Right renal cortex interstitium (tissue), 3 donors: ENCODE measurements around the gene SFXN4. TPM values are rescaled to one million over a fixed set of nuclear protein-coding genes. Genes with fewer than 3 reads are reported as not detected.
"Not testable (repeated sequence)": the region's sequence is repeated elsewhere in the genome, so short reads cannot be mapped to it uniquely, and the experiment has no call there.

Source experiments
- DNase-seq, 3 donors: peaks; one replicate each; pipeline ENCODE4 v3.0.0-alpha.2; 2013; ENCODE audit warnings: low read depth in 3 of 3, low spot score in 2 of 3
- polyA plus RNA-seq, 3 donors: library from polyadenylated mRNA; unstranded; fragments of 120-200 nt; gene quantifications; one replicate each; pipeline ENCODE4 v1.2.1, GENCODE V29; 2013; ENCODE audit not compliant: insufficient read length in 3 of 3

The SFXN4 gene
- polyA plus RNA-seq, 3 donors, result 24.2 to 32.0 (median 31.6) TPM

DNA sequence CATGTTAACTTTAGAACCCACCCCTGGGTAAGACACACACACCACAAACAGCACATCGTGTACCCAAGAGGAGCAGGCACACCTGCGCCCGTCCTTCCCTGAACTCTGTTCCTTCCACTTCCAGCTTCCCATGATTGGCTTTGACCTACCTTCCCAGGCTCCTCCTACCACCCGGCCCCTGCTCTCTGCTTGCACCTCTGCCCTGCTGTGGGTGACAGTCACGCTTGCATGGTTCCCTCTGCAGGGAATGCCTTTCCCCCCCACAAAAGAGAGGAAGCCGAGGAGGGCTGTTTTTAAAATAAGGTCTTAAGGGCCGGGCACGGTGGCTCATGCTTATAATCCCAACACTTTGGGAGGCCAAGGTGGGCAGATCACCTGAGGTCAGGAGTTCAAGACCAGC is 16.4 kb downstream of the SFXN4 start:
- DNase-seq, result no peak

DNA sequence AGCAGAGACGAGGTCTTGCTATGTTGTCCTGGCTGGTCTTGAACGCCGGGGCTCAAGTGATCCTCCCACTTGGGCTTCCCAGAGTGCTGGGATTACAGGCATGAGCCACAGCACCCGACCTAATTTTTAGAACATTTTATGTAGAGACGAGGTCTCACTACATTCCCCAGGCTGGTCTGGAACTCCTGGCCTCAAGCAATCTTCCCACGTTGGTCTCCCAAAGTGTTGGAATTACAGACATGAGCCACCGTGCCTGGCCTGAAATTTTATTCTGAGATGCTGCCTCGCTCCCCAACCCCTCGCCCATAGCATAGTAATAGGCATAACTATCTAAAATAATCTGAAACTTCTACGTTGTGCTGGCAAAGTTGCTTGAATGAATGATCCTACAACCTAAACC is 21.9 kb downstream of the SFXN4 start:
- no peak for DNase-seq

DNA sequence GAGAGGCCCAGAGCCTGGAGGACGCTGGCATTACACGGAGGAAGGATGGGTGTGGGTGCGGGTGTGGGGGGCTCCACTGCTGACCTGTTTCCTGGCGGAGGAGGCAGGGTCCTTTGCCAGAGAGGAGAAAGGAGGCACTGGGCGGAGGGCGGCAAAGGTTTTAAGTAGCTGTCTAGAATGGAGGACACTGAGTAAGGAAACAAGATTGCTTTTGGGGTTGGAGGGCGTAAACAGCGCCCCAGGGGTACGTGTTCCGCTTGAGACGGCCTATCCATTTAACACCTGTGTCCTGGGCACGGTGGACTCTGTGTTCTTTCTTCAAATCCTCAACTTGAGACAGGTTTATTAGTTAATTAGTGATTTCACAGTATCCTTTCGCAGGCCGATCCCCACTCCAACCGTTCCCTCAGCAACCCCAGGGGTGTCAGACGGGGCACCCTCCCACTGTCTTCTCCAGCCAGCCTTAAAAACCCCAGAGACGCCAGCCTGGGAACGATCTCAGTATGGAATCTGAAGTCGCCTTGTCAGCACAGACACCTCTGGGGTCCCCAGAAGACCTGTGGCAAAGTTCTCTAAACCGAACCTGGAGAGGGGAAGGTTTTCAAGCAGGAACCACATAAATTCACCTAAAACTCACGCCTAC is 24.8 kb downstream of the SFXN4 start:
- no peak for DNase-seq

DNA sequence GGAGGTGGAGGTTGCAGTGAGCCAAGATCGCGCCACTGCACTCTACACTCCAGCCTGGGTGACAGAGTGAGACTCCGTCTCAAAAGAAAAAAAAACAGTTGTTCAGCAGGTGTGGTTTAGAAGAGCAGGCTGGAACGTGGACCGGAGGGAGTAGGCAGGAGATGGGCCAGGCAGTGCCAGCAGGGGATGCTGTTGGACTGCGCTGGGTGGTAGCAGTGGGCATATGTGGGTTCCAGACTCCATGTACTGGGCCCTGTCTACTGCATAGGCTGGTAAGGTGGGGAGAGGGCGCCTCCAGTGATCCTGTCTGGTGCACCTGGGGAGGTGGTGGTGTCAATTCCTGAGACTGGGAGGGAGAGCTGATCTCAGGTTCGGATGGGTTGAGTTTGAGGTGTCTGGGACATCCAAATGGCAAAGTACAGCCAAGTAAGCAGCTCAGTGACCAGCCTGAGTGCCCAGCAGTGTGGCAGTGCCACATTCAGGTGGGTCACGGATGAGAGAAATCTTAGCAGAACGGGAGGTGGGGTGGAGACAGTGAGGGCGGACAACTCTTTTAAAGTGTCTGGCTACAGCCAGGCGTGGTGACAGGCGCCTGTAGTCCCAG is 25.9 kb downstream of the SFXN4 start:
- DNase-seq, result peak in 1 of 3 donors; percentile 21

DNA sequence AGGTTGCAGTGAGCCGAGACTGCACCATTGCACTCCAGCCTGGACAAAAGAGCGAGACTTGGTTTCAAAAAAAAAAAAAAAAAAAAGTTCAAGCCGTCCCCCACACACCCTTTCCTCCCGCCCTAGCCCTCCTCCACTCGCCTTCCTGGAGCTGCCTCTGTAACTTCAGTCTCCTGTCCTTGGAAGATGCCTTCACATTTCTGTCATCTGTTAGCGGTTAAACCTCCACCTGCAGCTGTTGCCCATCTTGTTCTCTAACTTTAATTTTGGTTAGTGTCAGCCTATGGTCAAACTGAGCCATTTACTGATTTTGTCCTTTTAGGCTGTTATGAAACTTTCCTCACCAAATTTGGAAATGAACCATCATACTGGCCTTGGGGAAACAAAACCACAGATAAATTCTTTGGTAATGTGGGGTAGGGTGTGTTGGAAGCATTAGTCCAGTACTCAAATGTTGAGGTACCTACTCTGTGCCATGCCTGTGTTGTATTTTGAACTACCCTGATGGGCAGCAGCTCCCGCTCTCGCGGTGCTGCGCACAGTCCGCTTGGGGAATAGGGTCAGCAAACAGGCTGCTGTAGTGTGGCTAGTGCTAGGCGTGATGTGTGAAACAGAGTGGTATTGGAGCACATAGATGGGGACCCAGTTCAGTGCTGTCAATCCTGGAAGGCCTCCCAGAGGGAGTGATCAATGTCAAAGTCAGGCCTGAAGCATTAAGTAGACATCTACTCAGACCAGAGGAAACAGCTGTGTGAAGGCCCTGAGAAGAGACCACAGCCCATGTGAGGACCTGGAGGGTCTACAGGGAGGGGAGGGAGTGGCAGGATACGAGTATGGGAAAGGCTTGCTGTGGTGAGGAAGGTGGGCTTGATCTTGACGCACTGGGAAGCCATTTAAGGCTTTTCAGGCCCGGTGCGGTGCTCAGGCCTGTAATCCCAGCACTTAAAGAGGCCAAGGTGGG is 26.9 kb downstream of the SFXN4 start:
- DNase-seq, result no peak

DNA sequence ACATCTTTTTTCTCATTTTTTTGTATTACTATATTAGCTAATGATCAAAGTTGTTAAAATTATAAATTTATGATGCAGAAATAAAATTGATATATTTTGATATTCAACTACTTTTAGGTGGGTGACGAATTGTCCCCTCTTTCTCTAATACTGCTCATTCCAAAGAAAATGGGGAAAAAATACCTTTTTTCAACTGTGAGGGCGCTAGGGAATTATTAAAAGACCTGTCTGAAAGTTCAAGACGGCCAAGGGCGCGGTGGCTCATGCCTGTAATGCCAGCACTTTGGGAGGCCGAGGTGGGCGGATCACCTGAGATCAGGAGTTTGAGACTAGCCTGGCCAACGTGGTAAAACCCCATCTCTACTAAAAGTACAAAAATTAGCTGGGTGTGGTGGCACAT is 27.6 kb downstream of the SFXN4 start:
- not testable (repeated sequence) for DNase-seq

DNA sequence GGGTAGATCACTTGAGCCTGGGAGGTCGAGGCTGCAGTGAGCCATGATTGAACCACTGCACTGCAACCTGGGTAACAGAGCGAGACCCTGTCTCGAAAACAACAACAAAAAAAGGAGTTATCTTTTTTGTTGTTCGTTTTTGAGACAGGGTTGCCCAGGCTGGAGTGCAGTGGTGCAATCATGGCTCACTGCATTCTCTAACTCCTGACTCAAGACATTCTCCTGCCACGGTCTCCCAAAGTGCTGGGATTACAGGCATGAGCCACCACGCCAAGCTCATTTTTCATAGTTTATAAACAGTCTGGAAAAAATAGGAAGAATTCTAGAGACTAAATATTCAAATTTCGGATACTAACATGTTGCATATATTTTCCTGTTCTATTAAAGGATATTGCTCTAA is 29.4 kb downstream of the SFXN4 start:
- no peak for DNase-seq

DNA sequence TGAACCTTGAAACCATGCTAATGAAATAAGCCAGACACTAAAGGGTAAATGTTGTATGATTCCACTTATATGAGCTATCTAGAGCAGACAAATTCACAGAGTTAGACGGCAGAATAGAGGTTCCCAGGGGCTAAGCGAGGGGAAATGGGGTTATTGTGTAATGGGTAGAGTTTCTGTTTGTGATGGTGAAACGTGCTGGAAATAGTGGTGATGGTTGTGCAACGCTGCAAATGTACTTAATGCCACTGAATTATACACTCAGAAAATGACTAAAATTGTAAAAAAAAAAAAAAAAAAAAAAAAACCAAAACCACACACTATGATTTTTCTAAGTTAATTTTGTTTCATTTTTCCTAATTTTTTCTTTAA is 30.0 kb downstream of the SFXN4 start:
- DNase-seq, result no peak

DNA sequence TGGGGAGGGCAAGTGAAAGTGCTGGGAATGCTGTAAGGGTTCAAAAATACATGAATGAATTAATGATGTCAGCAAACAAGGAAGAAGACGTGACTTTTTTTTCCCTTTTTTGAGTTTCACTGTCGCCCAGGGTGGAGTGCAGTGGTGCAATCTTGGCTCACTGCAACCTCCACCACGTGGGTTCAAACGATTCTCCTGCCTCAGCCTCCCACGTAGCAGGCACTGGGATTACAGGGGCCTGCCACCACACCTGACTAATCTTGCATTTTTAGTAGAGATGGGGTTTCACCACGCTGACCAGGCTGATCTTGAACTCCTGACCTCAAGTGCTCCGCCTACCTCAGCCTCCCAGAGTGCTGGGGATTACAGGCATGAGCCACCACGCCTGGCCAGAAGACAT is 31.6 kb downstream of the SFXN4 start:
- no peak for DNase-seq

DNA sequence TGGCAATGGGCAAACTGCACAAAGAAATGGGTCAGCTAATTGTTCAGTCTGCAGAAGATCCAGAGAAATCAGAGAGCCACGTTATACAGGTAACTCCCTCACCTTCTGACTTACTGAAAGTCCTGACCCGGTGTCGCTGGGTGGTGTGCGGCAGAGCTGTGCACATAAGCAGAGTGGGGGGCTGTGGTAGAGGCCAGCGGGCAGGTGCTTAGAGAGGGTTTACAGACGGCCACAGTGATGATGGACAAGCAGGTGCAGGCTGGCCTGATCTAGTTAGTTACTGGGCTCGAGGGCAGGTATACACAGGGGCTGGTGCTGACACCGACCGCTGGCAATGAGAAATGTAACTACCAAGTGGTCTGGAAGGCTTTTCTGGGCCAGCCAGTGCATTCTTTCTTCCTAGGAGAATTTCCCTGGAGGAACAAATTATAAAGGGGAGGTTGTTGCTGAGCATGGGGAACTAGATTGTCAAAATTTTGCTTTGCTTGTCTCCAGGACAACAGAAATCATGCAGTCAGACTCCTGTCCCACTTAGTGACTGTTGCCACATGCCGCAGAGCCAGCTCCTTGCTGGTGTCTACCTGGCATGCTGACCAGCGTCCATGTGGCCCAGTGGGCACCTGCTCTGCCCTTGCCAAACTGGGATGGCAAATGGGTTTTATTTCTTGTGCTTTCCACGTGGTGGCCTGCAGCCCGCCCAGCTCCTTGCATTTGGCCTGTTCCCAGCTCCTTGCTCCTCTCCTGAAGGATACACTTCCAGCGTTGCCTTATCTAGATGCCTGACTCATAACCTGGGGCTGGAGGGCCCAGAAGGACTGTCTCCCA is 32.8 kb downstream of the SFXN4 start:
- no peak for DNase-seq

DNA sequence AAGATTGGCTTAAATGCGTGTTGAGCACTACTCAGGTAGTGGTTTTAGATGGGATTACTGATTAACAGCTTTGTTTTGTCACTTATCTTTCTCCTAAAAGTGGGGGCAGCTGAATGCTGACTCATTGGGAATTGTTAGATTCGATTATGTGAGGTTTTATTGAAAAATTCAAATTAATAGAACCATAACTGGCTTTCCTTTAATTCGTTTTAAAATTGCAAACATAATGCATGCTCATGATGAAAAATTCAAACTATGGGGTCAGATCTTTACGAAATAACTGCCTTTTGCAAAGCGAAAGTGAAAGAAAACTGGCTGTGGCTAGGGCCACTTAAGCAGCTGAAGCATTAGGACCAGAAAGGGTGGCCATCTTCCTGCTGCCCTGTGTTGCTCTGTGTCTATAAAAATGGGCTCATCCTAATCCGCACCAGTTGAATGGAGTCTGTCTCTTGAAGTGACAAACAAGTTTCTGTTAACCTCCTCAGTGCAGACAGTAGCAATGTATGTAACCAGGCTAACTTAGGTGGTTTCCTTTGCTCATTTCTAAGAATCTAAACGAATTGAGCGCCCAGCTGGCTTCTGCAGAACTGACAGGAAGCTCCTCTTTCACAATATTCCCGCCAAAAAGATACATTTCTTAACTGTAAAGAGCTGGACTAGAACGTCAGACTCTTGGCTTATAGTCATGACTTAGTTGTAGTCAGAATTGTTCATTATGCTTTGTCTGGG is 33.8 kb downstream of the SFXN4 start:
- no peak for DNase-seq

DNA sequence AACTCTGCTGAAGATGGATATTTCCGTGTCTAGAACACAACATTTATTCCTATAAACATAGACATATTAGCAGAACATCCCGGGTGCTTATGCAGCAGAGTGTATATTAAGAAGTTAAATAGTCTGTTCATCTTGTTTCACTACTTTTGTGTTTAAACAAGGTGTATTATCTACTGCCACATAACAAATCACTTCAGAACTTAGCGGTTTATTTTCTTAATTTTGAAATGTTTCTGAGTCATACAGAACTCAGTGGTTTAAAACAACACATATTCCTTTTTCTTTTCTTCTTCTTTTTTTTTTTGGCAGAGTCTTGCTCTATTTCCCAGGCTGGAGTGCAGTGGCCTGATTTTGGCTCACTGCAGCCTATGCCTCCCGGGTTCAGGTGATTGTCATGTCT is 35.8 kb downstream of the SFXN4 start:
- no peak for DNase-seq

DNA sequence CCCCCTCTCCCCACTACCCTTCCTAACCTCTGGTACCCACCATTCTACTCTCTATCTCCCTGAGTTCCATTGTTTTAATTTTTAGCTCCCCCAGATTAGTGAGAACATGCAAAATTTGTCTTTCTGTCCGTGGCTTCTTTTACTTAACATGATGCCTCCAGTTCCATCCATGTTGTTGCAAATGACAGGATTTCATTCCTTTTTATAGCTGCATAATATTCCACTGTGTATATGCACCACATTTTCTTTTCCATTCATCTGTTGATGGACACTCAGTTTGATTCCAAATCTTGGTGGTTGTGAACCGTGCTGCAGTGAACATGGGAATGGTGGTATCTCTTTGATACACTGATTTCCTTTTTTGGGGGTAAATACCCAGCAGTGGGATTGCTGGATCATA is 39.6 kb downstream of the SFXN4 start:
- DNase-seq, result no peak

DNA sequence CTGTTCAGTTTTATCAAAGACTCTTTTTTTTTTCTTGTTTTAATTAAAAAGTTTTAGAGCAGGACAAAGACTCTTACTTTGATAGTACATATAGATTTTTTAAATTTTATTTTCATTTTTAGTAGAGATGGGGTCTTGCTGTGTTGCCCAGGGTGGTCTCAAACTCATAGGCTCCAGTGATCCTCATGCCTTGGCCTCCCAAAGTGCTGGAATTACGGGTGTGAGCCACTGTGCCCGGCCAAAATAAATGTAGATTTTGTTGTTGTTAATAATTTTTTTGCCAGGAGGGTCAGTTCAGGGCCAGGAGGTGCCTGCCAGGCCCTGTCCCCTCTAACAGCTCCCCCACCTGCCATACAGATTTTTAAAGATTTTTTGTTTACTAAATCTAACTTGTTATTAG is 44.6 kb downstream of the SFXN4 start:
- DNase-seq, result no peak

DNA sequence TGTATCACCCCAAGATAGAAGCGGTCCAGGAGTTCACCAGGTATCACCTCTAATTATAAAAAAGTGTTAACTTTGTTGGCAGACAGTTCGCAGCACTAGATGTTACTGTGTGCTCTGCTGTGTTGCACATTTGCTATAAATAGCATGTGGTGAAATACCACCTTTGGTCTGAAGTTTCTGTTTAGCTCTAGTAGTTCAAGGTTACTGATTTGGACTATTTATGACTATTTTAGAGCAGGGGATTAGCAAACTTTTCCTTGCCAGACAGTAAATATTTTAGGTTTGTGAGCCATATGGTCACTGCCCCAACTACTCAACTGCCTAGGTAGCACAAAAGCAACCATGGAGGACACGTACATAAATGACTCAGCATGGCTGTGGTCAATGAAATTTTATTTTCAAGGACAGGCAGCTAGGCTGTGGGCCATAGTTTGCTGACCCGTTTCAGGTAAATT is 45.1 kb downstream of the SFXN4 start:
- DNase-seq, result no peak

DNA sequence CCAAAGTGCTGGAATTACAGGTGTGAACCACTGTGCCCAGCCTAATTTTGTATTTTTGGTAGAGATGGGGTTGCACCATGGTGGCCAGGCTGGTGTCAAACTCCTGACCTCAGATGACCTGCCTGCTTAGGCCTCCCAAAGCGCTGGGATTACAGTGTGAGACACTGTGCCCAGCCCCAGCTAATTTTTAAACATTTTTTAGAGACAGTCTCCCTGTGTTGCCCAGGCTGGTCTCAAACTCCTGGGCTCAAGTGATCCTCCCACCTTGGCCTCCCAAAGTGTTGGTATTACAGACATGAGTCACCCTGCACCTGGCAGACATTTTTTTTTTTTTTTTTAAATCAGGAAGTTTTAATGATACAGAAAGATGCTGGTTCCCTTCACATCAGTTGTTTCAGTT is 46.1 kb downstream of the SFXN4 start:
- DNase-seq, result no peak

DNA sequence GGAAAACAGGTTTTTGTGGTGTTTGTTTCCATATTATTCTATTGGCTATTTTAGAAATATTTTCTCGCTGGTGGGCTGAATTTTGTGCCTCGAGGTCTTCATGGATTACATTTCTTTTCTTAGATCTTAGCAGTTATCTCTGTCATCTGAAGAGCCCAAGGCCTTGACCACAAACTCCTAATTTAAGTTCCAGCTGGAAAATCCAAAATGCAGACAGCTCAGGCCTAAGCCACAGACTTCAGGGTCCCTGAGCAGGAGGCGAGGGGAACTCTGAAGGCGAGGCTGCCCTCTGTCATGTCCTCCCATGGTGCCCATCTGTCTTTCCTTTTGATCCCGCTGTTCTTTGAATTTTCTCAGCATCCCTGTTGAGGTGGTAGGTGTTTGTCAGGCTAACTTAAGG is 47.3 kb downstream of the SFXN4 start:
- no peak for DNase-seq

DNA sequence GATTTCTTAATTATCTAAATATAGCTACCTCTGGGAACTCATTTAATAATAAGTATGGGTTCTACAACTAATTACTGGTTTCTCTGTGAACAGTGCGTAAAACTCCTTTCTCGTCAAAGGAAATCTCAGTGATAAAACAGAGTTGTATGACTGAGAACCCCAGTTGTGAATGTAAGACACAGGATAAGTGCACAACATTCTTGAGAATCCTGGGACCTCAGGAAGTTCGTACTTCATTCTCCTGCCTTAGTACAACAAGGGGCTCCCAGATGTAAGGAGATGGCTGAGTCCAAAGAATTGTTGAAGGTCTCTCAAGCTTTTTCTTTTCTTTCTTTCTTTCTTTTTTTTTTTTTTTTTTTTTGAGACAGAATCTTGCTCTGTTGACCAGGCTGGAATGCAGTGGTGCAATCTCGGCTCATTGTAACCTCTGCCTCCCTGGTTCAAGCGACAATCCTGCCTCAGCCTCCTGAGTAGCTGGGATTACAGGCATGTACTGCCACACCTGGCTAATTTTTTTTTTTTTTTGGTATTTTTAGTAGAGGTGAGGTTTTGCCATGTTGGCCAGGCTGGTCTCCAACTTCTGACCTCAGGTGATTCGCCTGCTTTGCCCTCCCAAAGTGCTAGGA is 49.1 kb downstream of the SFXN4 start:
- DNase-seq, result no peak

DNA sequence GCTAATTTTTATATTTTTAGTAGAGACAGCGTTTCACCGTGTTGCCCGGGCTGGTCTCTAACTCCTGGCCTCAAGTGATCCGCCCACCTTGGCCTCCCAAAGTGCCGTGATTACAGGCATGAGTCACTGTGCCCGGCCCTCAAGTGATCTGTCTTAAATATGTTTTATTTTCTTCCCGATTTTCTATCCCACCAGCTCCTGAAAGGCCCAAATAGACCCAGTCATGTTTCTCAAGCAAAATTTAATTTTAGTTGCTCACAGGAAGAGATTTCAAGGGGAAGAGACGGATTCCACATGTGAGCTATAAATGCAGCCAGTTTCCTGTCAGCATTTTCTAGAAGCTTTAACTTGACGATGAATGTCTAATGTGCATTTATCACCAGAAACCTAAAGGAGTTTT is 49.6 kb downstream of the SFXN4 start:
- no peak for DNase-seq
